Trophoblast cell (in vitro differentiated cells and primary cell): ENCODE measurements around the gene ITIH6. TPM values are rescaled to one million over a fixed set of nuclear protein-coding genes. Genes with fewer than 3 reads are reported as not detected.
"Not testable (repeated sequence)": the region's sequence is repeated elsewhere in the genome, so short reads cannot be mapped to it uniquely, and the experiment has no call there.

ENCODE experiments used
- DNase-seq, 2 donors: peaks; one replicate each; pipeline ENCODE4 v3.0.0-alpha.2; 2016
- H2AFZ ChIP-seq: 2 replicates; pipeline ENCODE4 v1.6.1; 2013; ENCODE audit warnings: low read length, moderate library complexity, mild to moderate bottlenecking; ENCODE audit not compliant: insufficient read depth, poor library complexity
- H2AK5ac ChIP-seq: 2 replicates; pipeline ENCODE4 v1.6.1; 2013; ENCODE audit warnings: mild to moderate bottlenecking, low read length
- H2BK120ac ChIP-seq: 2 replicates; pipeline ENCODE4 v1.6.1; 2013; ENCODE audit warnings: low read length, mild to moderate bottlenecking, moderate library complexity; ENCODE audit not compliant: insufficient read depth, poor library complexity
- H2BK12ac ChIP-seq: 2 replicates; pipeline ENCODE4 v1.6.1; 2013; ENCODE audit warnings: mild to moderate bottlenecking, low read length, moderate library complexity
- H2BK5ac ChIP-seq: 2 replicates; pipeline ENCODE4 v1.6.1; 2013; ENCODE audit warnings: low read length, low read depth, moderate library complexity, mild to moderate bottlenecking; ENCODE audit not compliant: poor library complexity
- H3K14ac ChIP-seq: 2 replicates; pipeline ENCODE4 v1.6.1; 2013; ENCODE audit warnings: mild to moderate bottlenecking, low read length
- H3K18ac ChIP-seq: 2 replicates; pipeline ENCODE4 v1.6.1; 2013; ENCODE audit warnings: mild to moderate bottlenecking, low read length
- H3K23ac ChIP-seq: 2 replicates; pipeline ENCODE4 v1.6.1; 2013; ENCODE audit warnings: low read length
- H3K27ac ChIP-seq: 2 replicates; pipeline ENCODE4 v1.5.1; 2013; ENCODE audit warnings: low read depth, mild to moderate bottlenecking, inconsistent platforms, low read length, moderate library complexity
- H3K27me3 ChIP-seq: 2 replicates; pipeline ENCODE4 v1.6.1; 2013; ENCODE audit warnings: inconsistent platforms, mild to moderate bottlenecking, low read length, moderate library complexity; ENCODE audit not compliant: insufficient read depth
- H3K36me3 ChIP-seq, 2 experiments: 1 replicate in 1 of 2; 2 replicates in 1 of 2; pipeline ENCODE4 v1.6.1; 2013; ENCODE audit warnings: low read length in 2 of 2, mild to moderate bottlenecking in 2 of 2, moderate library complexity in 1 of 2; ENCODE audit not compliant: insufficient read depth in 2 of 2, control insufficient read depth in 1 of 2
- H3K4ac ChIP-seq: 2 replicates; pipeline ENCODE4 v1.6.1; 2013; ENCODE audit warnings: low read depth, mild to moderate bottlenecking, low read length, moderate library complexity
- H3K4me1 ChIP-seq, 2 experiments: 1 replicate in 1 of 2; 2 replicates in 1 of 2; pipeline ENCODE4 v1.6.1; 2013; ENCODE audit warnings: low read length in 2 of 2, mild to moderate bottlenecking in 2 of 2, moderate library complexity in 1 of 2; ENCODE audit not compliant: insufficient read depth in 2 of 2, control insufficient read depth in 1 of 2
- H3K4me2 ChIP-seq: 2 replicates; pipeline ENCODE4 v1.6.1; 2013; ENCODE audit warnings: inconsistent platforms, mild to moderate bottlenecking, low read length, moderate library complexity
- H3K4me3 ChIP-seq: 2 replicates; pipeline ENCODE4 v1.5.1; 2013; ENCODE audit warnings: mild to moderate bottlenecking, low read depth, low read length, inconsistent platforms
- H3K79me1 ChIP-seq: one replicate; pipeline ENCODE4 v1.6.1; 2013; ENCODE audit warnings: low read length
- H3K79me2 ChIP-seq: 2 replicates; pipeline ENCODE4 v1.6.1; 2013; ENCODE audit warnings: low read length, mild to moderate bottlenecking; ENCODE audit not compliant: control insufficient read depth, insufficient read depth, poor library complexity
- H3K9ac ChIP-seq: 2 replicates; pipeline ENCODE4 v1.6.1; 2013; ENCODE audit warnings: mild to moderate bottlenecking, low read length
- H3K9me3 ChIP-seq: 2 replicates; pipeline ENCODE4 v1.6.1; 2013; ENCODE audit warnings: low read depth, mild to moderate bottlenecking, control low read depth, inconsistent platforms, low read length; ENCODE audit not compliant: insufficient read depth
- H4K12ac ChIP-seq: 2 replicates; pipeline ENCODE4 v1.6.1; 2013; ENCODE audit warnings: low read depth, mild to moderate bottlenecking, low read length, moderate library complexity
- H4K8ac ChIP-seq: 2 replicates; pipeline ENCODE4 v1.6.1; 2013; ENCODE audit warnings: low read depth, mild to moderate bottlenecking, low read length, moderate library complexity
- H4K91ac ChIP-seq: one replicate; pipeline ENCODE4 v1.6.1; 2013; ENCODE audit warnings: low read depth, mild to moderate bottlenecking, low read length, moderate library complexity
- WGBS: extraction: QIAGEN DNeasy Blood & Tissue Kit; methylation state at CpG from one replicate; pipeline ENCODE4 v1.1.7; 2013; ENCODE audit warnings: missing lambda C conversion rate; ENCODE audit not compliant: insufficient read length, insufficient coverage; ENCODE audit errors: extremely low coverage; 5-methylcytosine and 5-hydroxymethylcytosine counted together
- polyA plus RNA-seq: library from polyadenylated mRNA; stranded (reverse); fragments of 200-250 nt; gene quantifications from 2 replicates; pipeline ENCODE4 v1.2.3, GENCODE V29; 2013

The ITIH6 gene
- polyA plus RNA-seq = not detected in 2 replicates

- WGBS = no CpG with 5 or more reads among the region's 2 CpGs
These were observed at the start of gene ITIH6 for GRCh38 chrX:54798137-54798536. Gene ITIH6 (minus strand): TSS chrX:54798255. CDS start chrX:54798210, 45 bp downstream.

GRCh38 chrX:54847700-54848099 lies 49.6 kb upstream of the ITIH6 start:
- H3K27me3 ChIP-seq, H2AFZ ChIP-seq, H2BK120ac ChIP-seq, H3K9me3 ChIP-seq, DNase-seq, H2BK5ac ChIP-seq, H4K12ac ChIP-seq, H3K36me3 ChIP-seq, H2BK12ac ChIP-seq, H3K14ac ChIP-seq, H3K23ac ChIP-seq, H2AK5ac ChIP-seq, H3K4me1 ChIP-seq, H3K4me3 ChIP-seq, H3K4ac ChIP-seq, H3K79me2 ChIP-seq, H3K18ac ChIP-seq, H4K8ac ChIP-seq, H3K79me1 ChIP-seq, H4K91ac ChIP-seq, H3K4me2 ChIP-seq, H3K27ac ChIP-seq, H3K9ac ChIP-seq: not testable (repeated sequence)
- no CpG with 5 or more reads among the region's 2 CpGs for WGBS

More at GRCh38 chrX:54798137-54798536, at the start of gene ITIH6:
- no peaks in the 10 kb centered on the region for H3K27me3 ChIP-seq
- no peaks in the 10 kb centered on the region for H3K79me1 ChIP-seq
- no peak for DNase-seq
- H3K4ac ChIP-seq = no peak within 1 kb of the TSS
- no peak within 1 kb of the TSS for H3K4me2 ChIP-seq
- H2AK5ac ChIP-seq = no peak within 1 kb of the TSS
- H3K4me1 ChIP-seq = no peaks in the 10 kb centered on the region
- no peak within 1 kb of the TSS for H3K27ac ChIP-seq
- H2BK5ac ChIP-seq = no peak within 1 kb of the TSS
- no peak within 1 kb of the TSS for H2AFZ ChIP-seq
- no peak within 1 kb of the TSS for H4K8ac ChIP-seq
- H4K91ac ChIP-seq = no peak within 1 kb of the TSS
- no peak within 1 kb of the TSS for H3K9ac ChIP-seq
- no peaks in the 10 kb centered on the region for H3K9me3 ChIP-seq
- H3K79me2 ChIP-seq = no peaks in the 10 kb centered on the region
- no peak within 1 kb of the TSS for H3K23ac ChIP-seq
- H3K14ac ChIP-seq = no peak within 1 kb of the TSS
- H2BK120ac ChIP-seq = no peak within 1 kb of the TSS
- H3K18ac ChIP-seq = no peak within 1 kb of the TSS
- no peak within 1 kb of the TSS for H3K4me3 ChIP-seq
- H4K12ac ChIP-seq = no peak within 1 kb of the TSS
- no peaks in the 10 kb centered on the region for H3K36me3 ChIP-seq
- H2BK12ac ChIP-seq = no peak within 1 kb of the TSS

GRCh38 chrX:54843050-54843449 lies 45.0 kb upstream of the ITIH6 start:
- Histone ChIP-seq H3K27me3 (no peaks in the 10 kb centered on the region), H2AK5ac (no peak overlapping the region), H2BK120ac (no peak overlapping the region), H4K8ac (no peak overlapping the region), H2AFZ (no peak overlapping the region), H2BK5ac (no peak overlapping the region), H3K4me2 (no peak overlapping the region), H3K79me1 (peaks cover 1% of the 10 kb centered on the region), H3K4me1 (peaks cover 0 to 7% of the 10 kb centered on the region in 2 experiments), H2BK12ac (no peak overlapping the region), H4K12ac (no peak overlapping the region), H3K14ac (no peak overlapping the region), H3K4me3 (no peak overlapping the region), H3K27ac (no peak overlapping the region), H3K4ac (no peak overlapping the region), H3K9ac (no peak overlapping the region), H3K36me3 (no peaks in the 10 kb centered on the region), H4K91ac (no peak overlapping the region), H3K18ac (no peak overlapping the region), H3K79me2 (no peaks in the 10 kb centered on the region), H3K9me3 (no peaks in the 10 kb centered on the region), H3K23ac (no peak overlapping the region)
- no CpG with 5 or more reads among the region's 2 CpGs for WGBS
- DNase-seq = no peak

- no peaks in the 10 kb centered on the region for H3K79me2 ChIP-seq
- H2BK5ac ChIP-seq = no peak overlapping the region
- H2BK120ac ChIP-seq = no peak overlapping the region
- H3K9me3 ChIP-seq = no peaks in the 10 kb centered on the region
- H3K4me1 ChIP-seq = peaks cover 0 to 7% of the 10 kb centered on the region in 2 experiments
- H2BK12ac ChIP-seq = no peak overlapping the region
- no peak overlapping the region for H3K4me3 ChIP-seq
- DNase-seq = no peak
- H3K27ac ChIP-seq = no peak overlapping the region
- no peak overlapping the region for H3K4me2 ChIP-seq
- H3K27me3 ChIP-seq = no peaks in the 10 kb centered on the region
- H3K9ac ChIP-seq = no peak overlapping the region
- H4K91ac ChIP-seq = no peak overlapping the region
- no peaks in the 10 kb centered on the region for H3K36me3 ChIP-seq
- H3K14ac ChIP-seq = no peak overlapping the region
- H3K23ac ChIP-seq = no peak overlapping the region
- no peak overlapping the region for H3K4ac ChIP-seq
- no peak overlapping the region for H2AK5ac ChIP-seq
- H3K18ac ChIP-seq = no peak overlapping the region
- no peak overlapping the region for H4K12ac ChIP-seq
- WGBS = no CpG with 5 or more reads among the region's 1 CpG
- peaks cover 1% of the 10 kb centered on the region for H3K79me1 ChIP-seq
- H4K8ac ChIP-seq = no peak overlapping the region
- no peak overlapping the region for H2AFZ ChIP-seq
These were observed 44.6 kb upstream of the ITIH6 start for GRCh38 chrX:54842607-54843006.
